SH-SY5Y (cell line): ENCODE results near the gene GLRX.

Experiments used
- GATA2 ChIP-seq: IDR thresholded peaks from 2 replicates; pipeline ENCODE4 v1.6.1; 2011; ENCODE audit warnings: mild to moderate bottlenecking, low read depth, low read length
- GATA3 ChIP-seq: IDR thresholded peaks from 2 replicates; pipeline ENCODE4 v1.6.1; 2011; ENCODE audit warnings: low read depth, mild to moderate bottlenecking, low read length, moderate library complexity

- no peak for TF ChIP-seq GATA2
- TF ChIP-seq GATA3, result no peak
These were observed 22.9 kb upstream of the GLRX start for GRCh38 chr5:95845391-95845790.
